Endothelial cell of umbilical vein (primary cell): ENCODE results near the gene ZBTB33. TPM values are rescaled to one million over a fixed set of nuclear protein-coding genes. Genes with fewer than 3 reads are reported as not detected.

Source experiments
- BruUV-seq: library from RNA; stranded (reverse); fragments of 400-500 nt; replicated peaks from 2 replicates; lab custom pipeline; 2021; lab: Mats Ljungman, UMichigan
- CTCF ChIA-PET: fragments of 300-600, 350-600 bp; sonication (Branson Sonifier 250); formaldehyde crosslinking; loops from one replicate; lab custom pipeline; 2021; ENCODE audit warnings: antibody characterized with exemption, inconsistent platforms; lab: Charles Lee
- POLR2A ChIA-PET: fragments of 300-600, 350-600 bp; sonication (Branson Sonifier 250); formaldehyde crosslinking; loops from one replicate; lab custom pipeline; 2021; ENCODE audit warnings: antibody characterized with exemption, inconsistent platforms; lab: Charles Lee
- DNase-seq: peaks from one replicate; pipeline ENCODE4 v3.0.0-alpha.2; 2011; ENCODE audit warnings: low read depth, low spot score
- FAIRE-seq: peaks from 2 replicates; lab custom pipeline; 2011; peaks lifted over from hg19 to GRCh38; lab: Jason Lieb, UNC
- H2AFZ ChIP-seq: 2 replicates; pipeline ENCODE4 v1.6.0; 2012; ENCODE audit warnings: low read depth, low read length, control low read depth, inconsistent platforms
- H3K27ac ChIP-seq: 2 replicates; pipeline ENCODE4 v1.5.1; 2011; ENCODE audit warnings: low read depth, mild to moderate bottlenecking, control low read depth, low read length, moderate library complexity; ENCODE audit not compliant: insufficient read depth
- H3K27me3 ChIP-seq, 2 experiments: 2 replicates each; pipeline versions ENCODE4 v1.6.0 to v1.6.1; 2011; ENCODE audit warnings: low read length in 2 of 2, mixed read lengths in 1 of 2; ENCODE audit not compliant: control insufficient read depth in 2 of 2, insufficient read depth in 2 of 2
- H3K36me3 ChIP-seq, 2 experiments: 2 replicates in 1 of 2; 3 replicates in 1 of 2; pipeline ENCODE4 v1.5.1; 2011; ENCODE audit warnings: low read length in 2 of 2, mild to moderate bottlenecking in 1 of 2, moderate library complexity in 1 of 2; ENCODE audit not compliant: control insufficient read depth in 2 of 2, insufficient read depth in 2 of 2; ENCODE audit errors: extremely low read depth in 1 of 2
- H3K4me1 ChIP-seq: 3 replicates; pipeline ENCODE4 v1.5.1; 2011; ENCODE audit warnings: mild to moderate bottlenecking, low read length; ENCODE audit not compliant: control insufficient read depth, insufficient read depth; ENCODE audit errors: extremely low read depth
- H3K4me2 ChIP-seq: 2 replicates; pipeline ENCODE4 v1.6.1; 2011; ENCODE audit warnings: low read length, control low read depth, mixed read lengths; ENCODE audit not compliant: insufficient read depth
- H3K4me3 ChIP-seq, 3 experiments: fragments of 200-600 bp in 1 of 3; sonication (generic), shearing (Covaris generic) in 1 of 3; replicated peaks in 1 of 3; 2 replicates each; pipeline ENCODE4 v1.5.1; 2011 to 2016; ENCODE audit warnings: control low read depth in 3 of 3, low read length in 3 of 3, mild to moderate bottlenecking in 2 of 3, inconsistent platforms in 1 of 3, low read depth in 1 of 3, moderate library complexity in 1 of 3; ENCODE audit not compliant: insufficient read depth in 1 of 3
- H3K79me2 ChIP-seq: 2 replicates; pipeline ENCODE4 v1.6.0; 2012; ENCODE audit warnings: low read length, inconsistent platforms; ENCODE audit not compliant: control insufficient read depth, insufficient read depth
- H3K9ac ChIP-seq: replicated peaks from 2 replicates; pipeline ENCODE3; 2011; ENCODE audit warnings: low read length, control low read depth; ENCODE audit not compliant: insufficient read depth; ENCODE audit errors: extremely low read depth
- H3K9me1 ChIP-seq: replicated peaks from 3 replicates; pipeline ENCODE4 v1.6.0; 2011; ENCODE audit warnings: mild to moderate bottlenecking, low read length; ENCODE audit not compliant: control insufficient read depth, insufficient read depth; ENCODE audit errors: extremely low read depth
- H3K9me3 ChIP-seq: replicated peaks from 2 replicates; pipeline ENCODE4 v1.5.1; 2012; ENCODE audit warnings: low read length, inconsistent platforms; ENCODE audit not compliant: control insufficient read depth, insufficient read depth
- H4K20me1 ChIP-seq: replicated peaks from 2 replicates; pipeline ENCODE3; 2011; ENCODE audit warnings: mild to moderate bottlenecking, low read length; ENCODE audit not compliant: control insufficient read depth, insufficient read depth; ENCODE audit errors: extremely low read depth
- EZH2 ChIP-seq: IDR thresholded peaks from 2 replicates; pipeline ENCODE4 v1.6.1; 2012; ENCODE audit warnings: borderline replicate concordance, low read depth, mild to moderate bottlenecking, moderate library complexity, low read length, inconsistent platforms; ENCODE audit not compliant: severe bottlenecking
- FOS ChIP-seq: IDR thresholded peaks from 2 replicates; pipeline ENCODE4 v1.6.1; 2011; ENCODE audit warnings: mild to moderate bottlenecking, low read length, moderate library complexity, borderline replicate concordance; ENCODE audit not compliant: insufficient read depth
- GATA2 ChIP-seq: IDR thresholded peaks from 2 replicates; pipeline ENCODE4 v1.7.0; 2011; ENCODE audit warnings: low read depth, mild to moderate bottlenecking, moderate library complexity, mixed read lengths, low read length; ENCODE audit not compliant: insufficient read length, insufficient read depth
- JUN ChIP-seq: IDR thresholded peaks from 2 replicates; pipeline ENCODE4 v1.6.1; 2011; ENCODE audit warnings: borderline replicate concordance, low read depth; ENCODE audit not compliant: insufficient read length, insufficient read depth
- MAX ChIP-seq: IDR thresholded peaks from 2 replicates; pipeline ENCODE4 v1.6.1; 2011; ENCODE audit not compliant: insufficient read depth, insufficient read length
- MYC ChIP-seq: IDR thresholded peaks from one replicate; pipeline ENCODE4 v1.6.1; 2011; ENCODE audit warnings: mild to moderate bottlenecking, low read depth, low read length
- POLR2A ChIP-seq: IDR thresholded peaks from 2 replicates; pipeline ENCODE4 v1.6.1; 2012; ENCODE audit warnings: low read depth, mild to moderate bottlenecking, control low read depth, low read length
- POLR2AphosphoS5 ChIP-seq: IDR thresholded peaks from 2 replicates; pipeline ENCODE4 v1.6.1; 2012; ENCODE audit warnings: low read depth, mild to moderate bottlenecking, control low read depth, low read length, moderate library complexity; ENCODE audit not compliant: insufficient read depth
- dilution Hi-C: fragments of 300-500 bp; cut with MboI; formaldehyde crosslinking; loops from one replicate; pipeline ENCODE4 v1.15.0; 2019; ENCODE audit warnings: low sequenced_read_pairs; ENCODE audit not compliant: extremely low pct_ligation_motif_present
- intact Hi-C: fragments of 100-400 bp; cut with micrococcal nuclease; formaldehyde crosslinking; loops from one replicate; pipeline ENCODE4 v1.10.0; 2022
- polyA plus RNA-seq, 4 experiments: library from polyadenylated mRNA; depleted of rRNA in 3 of 4; stranded (reverse) in 3 of 4; unstranded in 1 of 4; fragments of >200 nt; gene quantifications; 2 replicates each; pipeline versions ENCODE4 v1.2.1 to v1.2.3, GENCODE V29; 2011 to 2012; ENCODE audit warnings: missing spikeins in 1 of 4
- total RNA-seq: library from RNA; stranded (reverse); gene quantifications from 2 replicates; pipeline ENCODE4 v1.2.3, GENCODE V29; 2021
- TF ChIP-seq, protein P1 (sequence below), 2 donors: IDR thresholded peaks; 1 replicate in 1 of 2; 2 replicates in 1 of 2; pipeline ENCODE4 v1.5.1; 2011; ENCODE audit warnings: low read length in 2 of 2, mild to moderate bottlenecking in 2 of 2, moderate library complexity in 2 of 2, control low read depth in 1 of 2, inconsistent platforms in 1 of 2, low read depth in 1 of 2; ENCODE audit not compliant: insufficient read depth in 1 of 2; ENCODE audit errors: extremely low read depth in 1 of 2

Gene ZBTB33
- total and polyA plus RNA-seq, 2 donors (not counting 3 experiments of a cell fraction or from before 2014, with no cell fraction given): 3.7 to 16.3 TPM

DNA sequence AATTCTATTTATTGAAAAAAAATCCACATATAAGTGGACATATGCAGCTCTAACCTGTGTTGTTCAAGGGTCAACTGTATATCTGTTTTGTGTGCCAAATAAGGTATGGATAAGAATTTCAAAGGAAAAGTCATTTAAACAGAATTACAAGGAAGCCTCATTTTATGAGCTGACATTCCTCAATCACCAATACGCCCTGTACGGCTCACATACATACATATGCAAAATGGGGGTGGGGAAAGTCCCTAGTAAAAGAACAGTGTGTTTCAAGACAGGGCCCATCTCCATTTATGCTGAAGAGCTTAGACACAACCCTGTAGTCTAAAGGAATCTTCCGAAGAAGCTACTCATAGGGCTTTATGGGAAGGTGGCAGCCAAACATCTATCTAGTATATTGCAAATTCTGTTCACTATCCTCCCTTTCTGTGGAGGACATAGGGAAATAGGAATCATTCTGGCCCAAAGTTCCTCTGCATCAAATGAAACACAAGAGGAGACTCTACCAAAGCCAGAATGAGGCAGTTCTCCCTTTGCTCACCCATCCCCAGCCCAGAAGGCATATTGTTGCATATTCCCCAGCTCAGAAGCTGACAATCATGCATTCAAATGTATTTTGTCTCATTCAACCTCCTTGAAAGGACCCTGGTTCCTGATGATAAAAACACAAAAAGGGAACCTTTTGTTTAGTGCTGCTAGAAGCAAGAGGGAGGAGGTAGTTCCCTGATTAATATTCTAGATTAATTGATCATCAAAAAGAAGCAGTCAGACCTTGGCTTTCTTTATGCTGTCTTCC, 13.7 kb upstream of the ZBTB33 start:
- CTCF ChIA-PET: no interaction called here
- Histone ChIP-seq H3K27ac (no peak overlapping the region), H3K9ac (no peak overlapping the region), H3K36me3 (no peaks in the 10 kb centered on the region), H3K4me1 (no peaks in the 10 kb centered on the region), H3K9me3 (no peaks in the 10 kb centered on the region), H2AFZ (no peak overlapping the region), H3K4me2 (no peak overlapping the region), H3K4me3 (no peak overlapping the region), H3K79me2 (no peaks in the 10 kb centered on the region), H3K9me1 (no peaks in the 10 kb centered on the region), H3K27me3 (no peaks in the 10 kb centered on the region), H4K20me1 (no peaks in the 10 kb centered on the region)
- no TSS peak for BruUV-seq
- dilution Hi-C loops: no loop called here
- intact Hi-C loops: no loop called here
- DNase-seq: no peak
- POLR2A ChIA-PET: no interaction called here
- FAIRE-seq: no peak
- TF ChIP-seq FOS (no peak), JUN (no peak), GATA2 (no peak), POLR2AphosphoS5 (no peak), POLR2A (no peak)

DNA sequence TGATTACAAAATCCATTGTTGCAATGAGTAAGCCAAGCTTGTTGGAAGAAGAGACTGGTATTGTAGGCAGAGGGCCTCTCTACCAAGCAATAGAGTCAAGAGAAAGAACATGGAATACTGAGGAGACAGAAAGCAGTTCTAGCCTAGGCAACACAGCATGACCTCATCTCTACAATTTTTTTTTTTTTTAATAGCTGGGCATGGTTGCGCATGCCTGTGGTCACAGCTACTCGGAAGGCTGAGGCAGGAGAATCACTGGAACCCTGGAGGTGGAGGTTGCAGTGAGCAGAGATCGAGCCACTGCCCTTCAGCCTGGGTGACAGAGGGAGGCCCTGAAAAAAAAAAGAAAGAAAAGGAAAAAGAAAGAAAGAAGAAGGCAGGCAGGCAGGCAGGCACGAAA, 11.7 kb upstream of the ZBTB33 start:
- BruUV-seq: no TSS peak
- no peak for TF ChIP-seq MYC
- no peak for TF ChIP-seq MAX
- TF ChIP-seq POLR2A: no peak
- no peak for TF ChIP-seq GATA2
- TF ChIP-seq FOS: no peak
- no peak for TF ChIP-seq JUN
- no peak for TF ChIP-seq EZH2
- no peak for TF ChIP-seq POLR2AphosphoS5
- TF ChIP-seq, protein P1, sequence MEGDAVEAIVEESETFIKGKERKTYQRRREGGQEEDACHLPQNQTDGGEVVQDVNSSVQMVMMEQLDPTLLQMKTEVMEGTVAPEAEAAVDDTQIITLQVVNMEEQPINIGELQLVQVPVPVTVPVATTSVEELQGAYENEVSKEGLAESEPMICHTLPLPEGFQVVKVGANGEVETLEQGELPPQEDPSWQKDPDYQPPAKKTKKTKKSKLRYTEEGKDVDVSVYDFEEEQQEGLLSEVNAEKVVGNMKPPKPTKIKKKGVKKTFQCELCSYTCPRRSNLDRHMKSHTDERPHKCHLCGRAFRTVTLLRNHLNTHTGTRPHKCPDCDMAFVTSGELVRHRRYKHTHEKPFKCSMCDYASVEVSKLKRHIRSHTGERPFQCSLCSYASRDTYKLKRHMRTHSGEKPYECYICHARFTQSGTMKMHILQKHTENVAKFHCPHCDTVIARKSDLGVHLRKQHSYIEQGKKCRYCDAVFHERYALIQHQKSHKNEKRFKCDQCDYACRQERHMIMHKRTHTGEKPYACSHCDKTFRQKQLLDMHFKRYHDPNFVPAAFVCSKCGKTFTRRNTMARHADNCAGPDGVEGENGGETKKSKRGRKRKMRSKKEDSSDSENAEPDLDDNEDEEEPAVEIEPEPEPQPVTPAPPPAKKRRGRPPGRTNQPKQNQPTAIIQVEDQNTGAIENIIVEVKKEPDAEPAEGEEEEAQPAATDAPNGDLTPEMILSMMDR (IDR thresholded peaks at IDR 0.05; ENCODE audit: extremely low read depth in 1 of 2, insufficient read depth in 1 of 2, low read depth in 1 of 2, low read length in 2 of 2): no peak
- Histone ChIP-seq H3K27me3 (no peaks in the 10 kb centered on the region), H3K79me2 (no peaks in the 10 kb centered on the region), H4K20me1 (no peaks in the 10 kb centered on the region), H3K27ac (no peak overlapping the region), H3K4me3 (no peak overlapping the region), H3K9me1 (no peaks in the 10 kb centered on the region), H3K4me1 (peaks cover under 1% of the 10 kb centered on the region), H3K9me3 (no peaks in the 10 kb centered on the region), H2AFZ (no peak overlapping the region), H3K9ac (no peak overlapping the region), H3K36me3 (no peaks in the 10 kb centered on the region), H3K4me2 (no peak overlapping the region)
- intact Hi-C loops: no loop called here
- FAIRE-seq: no peak
- POLR2A ChIA-PET: no interaction called here
- dilution Hi-C loops: no loop called here
- CTCF ChIA-PET: no interaction called here
- no peak for DNase-seq
